Measurements from ENCODE around the gene PLCG2.

Gene PLCG2

GRCh38 chr16:81834868-81835267 lies 55.8 kb downstream of the PLCG2 start:
- TF ChIP-seq CREB1 (IDR thresholded peaks at IDR 0.05; ENCODE audit: low read depth): no peak
- no peak for TF ChIP-seq EP300 (IDR thresholded peaks at IDR 0.05; ENCODE audit: borderline replicate concordance)

- TF ChIP-seq YY1 (IDR thresholded peaks at IDR 0.05; ENCODE audit: low read depth): no peak
- TF ChIP-seq TCF12 (IDR thresholded peaks at IDR 0.05; ENCODE audit: low read depth): peak; percentile 64
- no peak for TF ChIP-seq REST (IDR thresholded peaks at IDR 0.05; ENCODE audit: low read depth)
- no peak for TF ChIP-seq EGR1 (IDR thresholded peaks at IDR 0.05)
- TF ChIP-seq EP300 (IDR thresholded peaks at IDR 0.05; ENCODE audit: borderline replicate concordance): peak; percentile 20; the same call in 1 of the 2 replicates
These were observed 57.4 kb downstream of the PLCG2 start for GRCh38 chr16:81836279-81837054.

- no peak for TF ChIP-seq EP300 (IDR thresholded peaks at IDR 0.05; ENCODE audit: borderline replicate concordance)
- TF ChIP-seq RAD21 (IDR thresholded peaks at IDR 0.05; ENCODE audit: low read depth): no peak
- TF ChIP-seq REST (IDR thresholded peaks at IDR 0.05; ENCODE audit: low read depth): no peak
- TF ChIP-seq CEBPB (IDR thresholded peaks at IDR 0.05): no peak
- no peak for TF ChIP-seq MAX (IDR thresholded peaks at IDR 0.05)
- TF ChIP-seq USF1 (IDR thresholded peaks at IDR 0.05): no peak
- TF ChIP-seq FOXM1 (IDR thresholded peaks at IDR 0.05; ENCODE audit: borderline replicate concordance, low read depth): no peak
- no peak for TF ChIP-seq TAF1 (IDR thresholded peaks at IDR 0.05; ENCODE audit: low read depth)
- no peak for TF ChIP-seq ZBTB7A (IDR thresholded peaks at IDR 0.05; ENCODE audit: low read depth)
- no peak for TF ChIP-seq CREB1 (IDR thresholded peaks at IDR 0.05; ENCODE audit: low read depth)
- TF ChIP-seq TEAD4 (IDR thresholded peaks at IDR 0.05): no peak
- TF ChIP-seq EGR1 (IDR thresholded peaks at IDR 0.05): no peak
- TF ChIP-seq NFIC (IDR thresholded peaks at IDR 0.05): no peak
- TF ChIP-seq TCF12 (IDR thresholded peaks at IDR 0.05; ENCODE audit: low read depth): no peak
These were observed 58.2 kb downstream of the PLCG2 start for GRCh38 chr16:81837312-81837751.

GRCh38 chr16:81838794-81839193 lies 59.7 kb downstream of the PLCG2 start:
- no peak for TF ChIP-seq CEBPB (IDR thresholded peaks at IDR 0.05)
- no peak for TF ChIP-seq TCF12 (IDR thresholded peaks at IDR 0.05; ENCODE audit: low read depth)
- TF ChIP-seq MAX (IDR thresholded peaks at IDR 0.05): no peak
- no peak for TF ChIP-seq RAD21 (IDR thresholded peaks at IDR 0.05; ENCODE audit: low read depth)
- TF ChIP-seq EGR1 (IDR thresholded peaks at IDR 0.05): no peak
- no peak for TF ChIP-seq USF1 (IDR thresholded peaks at IDR 0.05)
- no peak for TF ChIP-seq REST (IDR thresholded peaks at IDR 0.05; ENCODE audit: low read depth)
- TF ChIP-seq FOXM1 (IDR thresholded peaks at IDR 0.05; ENCODE audit: borderline replicate concordance, low read depth): no peak
- TF ChIP-seq NFIC (IDR thresholded peaks at IDR 0.05): no peak

- TF ChIP-seq EP300 (IDR thresholded peaks at IDR 0.05; ENCODE audit: borderline replicate concordance) (no peak), RAD21 (IDR thresholded peaks at IDR 0.05; ENCODE audit: low read depth) (no peak), USF1 (IDR thresholded peaks at IDR 0.05) (no peak), NFIC (IDR thresholded peaks at IDR 0.05) (no peak), TEAD4 (IDR thresholded peaks at IDR 0.05) (no peak), EGR1 (IDR thresholded peaks at IDR 0.05) (no peak), CREB1 (IDR thresholded peaks at IDR 0.05; ENCODE audit: low read depth) (no peak), YY1 (IDR thresholded peaks at IDR 0.05; ENCODE audit: low read depth) (no peak), ZBTB7A (IDR thresholded peaks at IDR 0.05; ENCODE audit: low read depth) (no peak), MAX (IDR thresholded peaks at IDR 0.05) (no peak), TAF1 (IDR thresholded peaks at IDR 0.05; ENCODE audit: low read depth) (no peak), TCF12 (IDR thresholded peaks at IDR 0.05; ENCODE audit: low read depth) (no peak)
These were observed 62.6 kb downstream of the PLCG2 start for GRCh38 chr16:81841722-81842121.
